HG02852 (cell line): ENCODE data around the gene ARSG.
A peak's percentile ranks its signal among the peaks of the same experiment; 100 is the strongest.

Experiments used
- ATAC-seq: cut with Tn5 transposase; IDR thresholded peaks from one replicate; pipeline ENCODE4 v1.9.1; 2021; ENCODE audit warnings: mild to moderate bottlenecking, moderate library complexity; ENCODE audit not compliant: unreplicated experiment

Gene ARSG

DNA sequence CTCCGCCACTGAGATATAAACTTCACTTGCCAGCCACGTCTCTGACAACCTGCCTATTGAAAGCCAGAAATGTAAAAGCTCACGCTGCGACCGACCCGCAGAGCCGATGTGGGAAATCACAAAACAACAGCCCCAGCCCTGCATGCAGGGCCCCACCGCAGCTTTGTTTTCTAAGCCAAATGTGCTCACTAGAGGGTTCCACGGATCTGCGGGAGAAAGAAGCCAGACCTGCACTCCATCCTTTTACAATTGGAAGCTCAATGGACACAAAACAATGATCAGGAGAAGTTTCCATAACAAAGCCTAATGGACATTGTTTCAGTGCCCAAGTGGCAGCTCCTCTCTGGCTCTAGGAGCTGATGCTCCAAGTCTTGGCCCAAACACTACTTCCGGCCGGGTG, 132.9 kb downstream of the ARSG start:
- ATAC-seq, result no peak

DNA sequence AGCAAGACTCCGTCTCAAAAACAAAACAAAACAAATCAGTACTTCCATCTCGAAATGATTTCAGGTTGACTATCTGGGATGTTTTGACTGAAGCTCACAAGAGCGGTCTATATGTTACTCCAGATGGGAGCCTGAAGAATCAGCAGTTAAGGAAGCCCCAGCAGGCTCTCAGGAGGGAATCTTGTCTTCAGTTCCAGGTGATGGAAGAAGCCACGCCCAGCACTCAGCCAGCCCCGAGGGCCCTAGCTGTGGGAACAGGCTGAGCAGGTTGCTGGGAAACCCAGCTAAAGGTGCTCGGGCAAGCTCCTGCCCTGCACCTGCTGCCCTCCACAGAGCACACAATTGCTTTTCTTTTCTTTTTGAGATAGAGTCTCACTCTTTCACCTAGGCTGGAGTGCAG, 133.6 kb downstream of the ARSG start:
- no peak for ATAC-seq

DNA sequence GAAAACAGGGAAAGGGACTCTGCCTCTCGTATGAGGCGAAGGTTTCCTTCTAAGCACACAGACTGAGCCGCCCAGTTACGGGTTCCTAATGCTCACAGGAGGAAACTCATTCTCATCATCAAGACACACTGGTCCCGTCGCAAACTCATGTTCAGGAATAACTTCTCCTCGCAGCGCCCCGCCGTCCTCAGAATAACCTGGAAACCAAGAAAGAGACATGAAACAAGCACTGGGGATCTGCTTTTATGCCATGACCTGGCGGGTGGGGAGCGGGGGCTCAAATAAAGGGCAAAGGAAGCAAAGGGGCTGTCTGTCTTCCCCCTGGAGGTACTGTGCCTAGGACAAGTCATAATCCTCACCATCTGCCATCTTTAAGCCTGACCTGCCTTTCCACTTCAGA, 134.7 kb downstream of the ARSG start:
- no peak for ATAC-seq

DNA sequence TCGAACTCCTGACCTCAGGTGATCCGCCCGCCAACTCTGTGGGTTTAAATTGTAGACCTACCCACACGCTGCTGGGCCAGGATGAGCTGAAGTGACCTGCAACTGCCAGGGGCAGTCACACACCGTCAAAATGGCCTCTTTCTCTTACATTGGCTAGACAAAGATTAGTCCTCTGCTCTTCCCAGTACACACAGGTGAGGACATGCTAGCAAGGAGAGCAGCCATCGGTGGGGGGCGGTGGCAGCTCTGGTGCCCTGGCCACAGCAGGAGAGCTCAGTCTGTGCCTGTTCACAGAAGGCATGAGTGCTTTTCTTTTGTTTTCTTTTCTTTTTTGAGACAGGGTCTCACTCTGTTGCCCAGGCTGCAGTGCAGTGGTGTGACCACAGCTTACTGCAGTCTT, 136.3 kb downstream of the ARSG start:
- ATAC-seq, result no peak

DNA sequence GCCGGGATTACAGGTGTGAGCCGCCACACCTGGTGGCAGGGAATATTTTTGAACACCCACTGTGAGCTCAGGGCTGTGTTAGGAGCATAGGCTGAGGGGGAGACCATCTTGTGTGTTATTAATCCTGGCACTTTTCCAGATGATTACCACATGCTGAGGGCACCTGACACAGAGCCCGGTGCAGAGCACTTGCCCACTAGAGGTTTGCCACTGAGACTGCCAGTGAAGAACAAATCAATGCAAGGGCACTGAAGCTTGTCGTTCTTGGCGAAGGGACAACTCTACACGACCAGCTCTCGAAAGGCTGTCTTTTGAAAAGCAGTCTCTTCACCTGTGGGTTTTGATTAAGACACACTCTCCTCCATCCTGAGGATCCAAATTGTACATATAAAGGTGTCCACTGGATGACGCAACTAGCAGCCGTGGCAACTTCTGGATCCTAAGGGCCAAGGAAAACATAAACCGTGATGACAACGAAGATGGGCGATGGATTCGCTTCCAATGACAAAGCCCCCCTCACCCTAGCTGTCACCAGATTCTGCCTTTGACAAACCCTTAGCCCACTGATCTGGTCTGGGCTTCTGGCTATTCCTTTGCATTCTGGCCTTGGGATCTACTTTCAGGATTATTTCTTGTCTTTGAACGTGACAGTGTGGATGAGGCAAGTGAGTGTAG, 137.3 kb downstream of the ARSG start:
- no peak for ATAC-seq

DNA sequence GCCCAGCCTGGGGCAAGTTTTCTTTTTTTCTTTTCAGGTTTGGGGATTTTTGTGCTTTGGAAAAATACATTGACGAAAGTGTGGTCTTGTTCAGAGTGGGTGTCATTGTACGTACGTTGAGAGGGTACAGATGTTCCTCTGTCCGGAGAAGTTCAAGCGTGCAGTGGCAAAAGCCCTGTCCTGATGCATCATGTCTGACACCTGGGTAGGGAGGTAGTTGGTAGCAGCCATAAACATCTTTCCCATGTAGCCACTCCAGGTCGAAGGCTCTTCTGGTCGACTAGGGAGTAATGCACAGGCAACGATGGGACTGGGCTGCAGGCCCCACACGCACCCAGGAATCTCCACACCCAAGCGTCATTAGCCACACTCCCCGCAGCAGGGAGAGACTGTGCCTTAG, 138.6 kb downstream of the ARSG start:
- no peak for ATAC-seq

DNA sequence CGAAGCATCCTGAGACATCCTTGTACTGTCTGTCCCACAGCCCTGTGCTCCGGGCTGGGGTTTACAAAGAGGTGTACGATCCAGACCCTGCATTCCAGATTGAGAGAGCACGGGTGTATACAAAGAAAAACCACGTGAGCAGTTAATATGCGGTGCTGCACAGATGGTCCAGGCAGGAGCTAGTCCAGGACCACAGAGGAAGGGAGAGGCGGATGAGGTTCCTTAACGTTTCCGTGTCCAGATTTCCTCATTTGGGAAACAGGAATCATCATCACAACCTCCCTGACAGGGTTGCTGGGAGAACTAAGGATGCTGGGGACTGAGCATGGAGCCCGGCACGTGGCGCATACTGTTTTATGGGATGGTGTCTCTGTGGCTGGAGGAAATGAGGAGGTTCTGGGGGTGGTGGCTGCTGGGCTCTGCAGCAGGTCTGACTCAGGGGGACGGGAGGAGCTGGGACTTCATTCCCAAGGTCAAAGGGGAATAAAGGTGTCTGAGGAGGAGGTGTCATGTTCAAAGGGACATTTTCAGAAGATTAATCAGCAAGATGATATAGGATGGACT, 139.8 kb downstream of the ARSG start:
- no peak for ATAC-seq

DNA sequence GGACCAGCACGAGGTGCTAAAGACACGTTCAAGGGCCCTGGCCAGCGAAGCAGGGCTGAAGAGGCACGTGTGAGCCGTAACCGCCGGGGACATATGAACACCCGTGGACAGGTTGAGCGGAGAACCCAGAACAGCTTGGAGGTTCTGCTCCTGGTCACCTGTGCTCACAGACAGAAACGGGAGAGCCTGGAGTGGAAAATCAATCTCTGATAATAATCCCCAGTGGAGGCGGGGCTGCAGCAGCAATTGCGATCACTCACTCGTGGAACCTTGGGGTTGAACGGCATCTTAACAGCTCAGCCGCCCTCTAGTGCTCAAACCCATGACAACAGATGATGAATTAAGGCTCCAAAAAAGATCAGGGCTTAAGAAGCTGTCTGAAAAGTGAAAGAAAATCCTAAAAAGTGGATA, 140.4 kb downstream of the ARSG start:
- no peak for ATAC-seq

DNA sequence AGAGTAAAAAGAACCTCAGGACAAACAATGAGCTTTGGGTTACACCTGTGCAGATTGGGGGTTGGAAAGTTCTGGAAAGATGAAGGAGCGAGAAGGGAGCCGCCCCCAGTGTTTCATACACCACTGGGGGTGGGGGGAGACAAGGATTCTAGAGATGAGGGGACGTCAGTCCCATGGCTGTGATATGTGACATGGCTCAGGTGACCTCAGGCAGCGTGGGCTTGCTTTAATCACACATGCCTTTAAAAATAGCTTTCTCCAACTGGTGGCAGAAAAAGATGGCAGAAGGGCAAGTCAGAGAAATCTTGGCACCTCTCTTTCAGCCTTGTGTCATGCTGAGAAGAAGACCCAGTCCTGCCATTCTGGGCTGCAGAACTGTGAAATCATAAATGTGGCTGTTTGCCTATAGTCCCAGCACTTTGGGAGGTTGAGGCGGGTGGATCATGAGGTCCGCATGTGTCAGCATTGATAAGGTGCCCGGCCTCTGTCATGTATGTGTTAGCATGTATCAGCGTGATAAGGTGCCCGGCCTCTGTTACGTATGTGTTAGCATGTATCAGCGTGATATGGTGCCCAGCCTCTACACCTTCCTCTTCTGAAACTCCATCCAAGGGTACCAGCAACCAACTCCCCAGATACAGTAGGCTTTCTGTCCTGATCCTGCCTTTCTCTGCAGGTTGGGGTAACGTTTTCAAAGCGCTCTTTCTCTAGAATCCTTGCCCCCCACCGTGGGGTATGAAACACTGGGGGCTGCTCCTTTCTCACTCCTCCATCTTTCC, 141.0 kb downstream of the ARSG start:
- no peak for ATAC-seq

DNA sequence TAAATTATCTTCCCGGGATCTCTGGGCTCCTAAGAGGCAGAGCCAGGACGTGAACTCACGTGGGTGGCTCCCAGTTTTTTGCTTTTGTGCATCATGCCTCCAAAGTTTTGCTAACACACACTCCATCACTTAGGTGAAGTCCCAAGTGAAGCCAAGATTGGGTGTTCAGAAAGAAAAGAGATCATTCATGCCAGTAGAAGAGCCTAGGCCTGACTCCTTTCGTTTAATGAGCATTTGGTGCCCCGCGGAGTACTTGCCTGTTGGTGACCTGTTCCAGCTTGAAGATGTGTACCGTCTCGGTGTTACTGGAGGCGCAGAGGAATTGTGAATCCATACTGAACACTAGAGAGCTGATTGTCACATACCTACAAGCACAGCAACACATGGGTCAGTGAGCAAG, 141.9 kb downstream of the ARSG start:
- ATAC-seq, result no peak

DNA sequence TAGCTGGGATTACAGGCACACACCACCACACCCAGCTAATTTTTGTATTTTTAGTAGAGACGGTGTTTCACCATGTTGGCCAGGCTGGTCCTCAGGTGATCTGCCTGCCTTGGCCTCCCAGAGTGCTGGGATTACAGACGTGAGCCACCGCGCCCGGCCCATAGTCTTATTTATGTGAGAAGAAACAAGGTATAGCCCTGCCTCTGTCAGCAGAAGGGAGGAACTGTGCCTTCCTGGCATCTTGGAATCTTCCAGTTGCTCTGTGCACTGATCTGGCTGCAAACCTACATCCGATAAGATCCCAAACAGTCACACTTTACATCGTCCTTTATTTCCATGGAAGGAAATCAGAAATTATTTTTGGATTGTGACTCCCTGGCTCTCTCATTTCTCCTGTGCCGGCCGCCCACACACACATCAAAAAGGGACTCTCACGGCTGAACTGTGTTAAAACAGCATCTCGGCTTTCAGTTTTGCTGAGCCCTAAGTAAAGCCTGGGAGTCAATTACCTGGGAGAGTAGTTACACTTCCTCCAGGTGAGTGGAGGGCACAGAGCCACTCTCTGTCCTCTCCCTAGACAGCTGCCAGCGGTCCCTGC, 142.7 kb downstream of the ARSG start:
- ATAC-seq, result no peak

DNA sequence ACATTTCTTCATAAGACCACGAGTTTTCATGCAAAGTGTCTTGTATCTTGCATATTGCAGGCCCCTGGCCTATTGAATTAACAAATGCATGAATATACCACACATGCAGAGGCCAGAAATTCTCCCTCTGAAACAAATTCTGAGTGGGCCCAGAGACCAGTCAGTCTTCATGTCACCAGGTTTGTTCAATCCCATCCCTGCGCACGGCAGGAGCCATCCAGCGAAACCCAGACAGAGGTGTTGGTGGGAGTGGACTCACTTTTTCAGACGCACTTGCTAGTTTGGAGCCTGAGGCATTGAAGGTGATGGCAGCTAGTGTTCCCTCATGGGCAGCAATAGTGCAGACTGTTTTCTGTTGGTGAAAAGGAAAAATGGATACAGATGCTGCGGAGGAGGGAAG, 144.1 kb downstream of the ARSG start:
- ATAC-seq, result no peak

DNA sequence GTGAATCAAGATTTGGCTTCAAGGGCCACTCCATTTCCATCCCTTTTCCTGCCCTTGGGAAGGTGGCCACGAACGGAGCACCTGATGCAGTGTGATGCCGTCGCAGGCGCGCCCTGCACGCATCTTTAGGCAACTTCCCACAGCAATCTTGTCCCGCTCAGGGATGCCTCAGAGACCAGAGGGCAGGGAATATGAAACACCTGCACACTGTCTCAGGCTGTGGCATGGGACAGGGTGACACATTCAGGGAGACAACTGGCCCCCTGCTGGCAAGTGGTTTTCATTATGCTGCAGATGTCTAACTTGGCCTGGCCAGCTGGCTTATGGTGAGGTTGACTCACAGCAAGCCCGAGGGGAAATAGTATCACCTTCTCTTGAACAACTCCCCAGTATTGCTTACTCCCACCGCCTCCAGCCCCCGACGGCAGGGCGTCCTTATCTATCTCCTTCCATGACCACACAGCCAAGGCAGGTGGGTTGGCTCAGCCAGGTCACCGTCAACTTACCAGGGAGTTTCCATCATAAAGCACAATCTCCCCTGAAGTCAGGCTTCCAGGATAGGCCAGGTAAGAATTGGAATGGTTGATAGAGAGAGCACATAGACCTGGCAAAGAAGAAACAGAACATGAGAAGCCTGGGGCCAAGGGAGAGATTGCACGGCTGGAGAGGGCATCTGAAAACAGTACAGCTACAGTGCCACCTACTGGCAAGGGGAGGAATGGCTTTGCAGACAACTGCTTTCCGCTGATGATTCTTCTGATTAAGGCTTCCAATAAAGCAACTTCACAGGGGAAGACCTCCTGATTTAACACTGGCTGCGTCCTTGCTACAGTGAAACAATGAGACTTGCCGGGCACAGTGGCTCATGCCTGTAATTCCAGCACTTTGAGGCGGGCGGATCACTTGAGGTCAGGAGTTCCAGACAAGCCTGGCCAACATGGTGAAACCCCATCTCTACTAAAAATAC, 144.9 kb downstream of the ARSG start:
- ATAC-seq, result peak; percentile 44

DNA sequence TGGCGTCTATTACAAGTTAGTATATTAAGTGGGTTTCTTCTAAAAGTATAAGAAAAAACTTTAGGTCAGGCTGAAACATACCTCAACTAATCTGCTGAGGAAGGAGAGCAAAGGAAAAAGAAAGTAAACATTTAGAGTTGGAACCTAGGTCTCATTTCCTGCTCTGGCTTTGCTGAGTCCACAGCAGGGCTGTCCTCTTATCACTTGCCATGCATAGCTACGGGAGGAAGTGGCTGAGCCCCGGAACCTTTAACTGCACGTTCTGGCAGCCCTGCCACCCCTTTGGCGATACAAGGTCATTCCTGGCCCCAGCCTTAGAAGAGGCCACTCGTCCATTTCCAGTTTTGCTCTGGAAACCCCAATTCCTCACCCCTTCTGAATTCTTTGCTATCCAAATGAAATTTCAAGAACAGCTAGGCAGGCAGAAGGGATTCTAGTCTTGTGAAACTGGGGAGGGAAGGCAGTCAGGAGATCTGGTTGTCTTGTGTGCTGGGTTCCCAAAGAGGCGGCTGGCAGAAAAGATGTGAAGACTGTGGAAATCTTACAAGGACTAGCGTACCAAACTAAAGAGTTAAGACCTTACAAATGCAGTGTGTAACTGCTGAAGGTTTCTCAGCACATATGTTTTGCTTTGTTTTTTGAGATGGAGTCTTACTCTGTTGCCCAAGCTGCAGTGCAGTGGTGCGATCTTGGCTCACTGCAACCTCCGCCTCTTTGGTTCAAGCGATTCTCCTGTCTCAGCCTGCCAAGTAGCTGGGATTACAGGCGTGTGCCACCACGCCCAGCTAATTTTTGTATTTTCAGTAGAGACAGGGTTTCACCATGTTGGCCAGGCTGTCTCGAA, 146.9 kb downstream of the ARSG start:
- ATAC-seq, result no peak

DNA sequence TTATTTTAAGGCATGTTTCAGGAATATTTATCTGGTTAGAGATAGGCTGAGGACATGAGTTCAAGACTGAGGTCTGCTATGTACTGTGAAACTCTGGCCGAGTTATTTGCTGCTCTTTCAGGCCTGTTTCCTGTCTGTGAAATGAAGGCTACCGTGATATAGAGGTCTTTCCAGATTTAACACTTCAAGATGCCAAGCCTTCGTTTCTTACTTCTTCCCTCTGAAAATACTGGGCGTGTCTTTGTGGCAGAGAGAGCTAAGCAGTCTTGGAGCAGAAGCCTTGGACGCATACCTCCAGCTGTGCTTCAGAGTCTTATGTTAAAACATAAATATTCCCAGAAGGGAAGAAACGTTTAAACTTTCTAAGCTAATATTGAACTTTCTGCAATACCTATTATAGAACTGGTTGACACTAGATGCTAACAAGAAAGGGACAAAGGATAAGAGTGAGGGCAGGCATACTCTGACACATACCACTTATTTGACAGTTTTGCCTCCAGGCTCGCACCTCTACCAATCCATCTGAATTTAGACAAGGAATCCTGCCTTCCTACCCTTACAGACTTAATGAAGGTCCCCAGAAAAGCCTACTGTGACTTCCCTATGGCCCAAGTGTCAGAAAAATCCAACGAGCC, 148.5 kb downstream of the ARSG start:
- ATAC-seq, result no peak

DNA sequence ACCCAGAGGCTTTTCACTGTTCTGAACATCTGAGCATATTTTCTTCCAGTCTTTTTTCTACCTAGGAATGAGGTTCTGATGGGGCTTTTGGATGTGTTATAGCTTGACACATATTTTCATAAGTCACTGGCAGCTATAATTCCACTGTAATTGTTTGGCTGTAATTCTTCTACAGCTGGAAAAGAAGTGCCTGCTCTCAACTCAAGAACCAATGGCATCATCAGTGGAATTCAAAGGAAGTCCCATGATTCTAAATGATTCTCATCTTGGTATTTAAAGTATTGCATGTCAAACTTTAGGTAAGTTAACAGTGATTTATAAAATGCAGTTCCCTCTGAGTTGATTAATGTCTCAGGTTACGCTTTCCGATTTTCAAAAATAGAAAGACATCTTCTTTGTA, 149.2 kb downstream of the ARSG start:
- ATAC-seq, result no peak

DNA sequence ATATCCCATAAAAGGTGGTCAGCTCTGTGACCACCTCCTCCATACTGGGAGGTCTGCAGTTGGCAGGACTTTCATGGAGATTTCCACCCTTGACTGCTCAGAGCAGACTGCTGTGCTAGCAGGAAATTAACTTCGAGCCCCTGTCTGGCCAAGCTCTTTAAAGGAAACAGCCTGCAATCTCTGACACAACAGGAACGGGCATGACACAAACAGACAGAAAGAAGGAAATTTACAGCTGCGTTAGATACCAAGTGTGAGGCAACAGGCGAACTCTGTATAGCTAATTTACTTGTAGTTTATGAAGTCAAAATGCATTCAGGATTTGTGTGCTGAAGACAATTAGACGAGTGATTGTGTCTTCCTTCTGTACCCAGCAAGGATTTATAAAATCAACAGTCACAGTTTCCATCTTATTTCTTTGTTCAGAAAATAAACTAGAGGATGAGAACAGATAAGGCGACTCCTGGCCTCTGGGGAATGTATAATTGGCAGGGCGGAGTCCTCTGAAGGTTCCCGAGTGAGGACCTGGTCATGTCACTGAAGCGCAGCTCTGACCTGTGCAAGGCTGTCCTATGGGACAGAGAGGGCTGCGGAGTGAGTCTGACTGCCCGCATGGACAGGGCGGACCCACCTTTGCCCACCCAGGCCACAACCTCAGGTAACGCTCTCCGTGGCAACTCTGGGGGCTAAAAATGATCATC, 149.9 kb downstream of the ARSG start:
- ATAC-seq, result no peak

DNA sequence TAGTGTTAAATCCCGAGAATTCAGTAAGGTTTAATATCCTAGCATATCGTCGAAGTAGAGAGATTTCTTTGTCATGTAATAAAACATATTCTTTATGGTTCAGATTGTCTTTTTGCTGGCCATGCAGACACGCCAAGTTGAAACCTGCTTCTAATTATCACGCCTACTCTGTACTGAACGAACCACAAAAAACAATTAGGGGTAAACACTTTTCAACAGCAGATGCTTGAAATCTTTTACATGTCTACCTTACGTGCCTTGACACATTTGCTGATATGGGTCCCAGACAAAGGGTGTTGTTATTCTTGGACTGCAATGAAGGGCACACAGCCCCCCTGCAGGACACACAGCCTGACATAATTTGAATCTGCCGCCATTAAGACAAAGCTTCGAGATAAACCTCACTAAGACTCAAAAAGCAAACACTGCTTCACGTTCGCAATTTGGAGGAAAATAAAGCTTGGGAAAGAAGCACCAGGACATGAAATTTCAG, 152.7 kb downstream of the ARSG start:
- no peak for ATAC-seq

DNA sequence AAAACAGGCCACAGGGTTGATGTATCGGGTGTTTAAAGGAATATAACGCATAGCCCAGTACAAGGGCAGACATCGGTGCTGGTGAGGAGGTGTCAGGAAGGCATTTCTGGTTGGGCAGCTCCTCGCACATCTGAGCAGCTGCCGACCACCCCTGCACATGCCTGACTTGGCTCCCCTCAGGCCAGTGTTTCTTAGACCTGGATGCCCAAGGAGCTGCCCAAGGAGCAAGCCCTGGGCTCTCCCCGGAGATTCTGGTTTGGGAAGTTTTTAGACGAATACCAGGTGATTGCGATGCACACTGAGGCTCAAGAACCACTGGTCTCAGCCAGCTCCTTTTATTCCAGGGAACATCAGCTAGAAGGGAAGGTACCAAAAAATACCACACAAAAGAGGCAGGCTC, 154.4 kb downstream of the ARSG start:
- no peak for ATAC-seq
